GM21619 (cell line): ENCODE data around the gene AHNAK2.

ENCODE experiments used
- ATAC-seq: cut with Tn5 transposase; IDR thresholded peaks from one replicate; pipeline ENCODE4 v1.9.1; 2021; ENCODE audit not compliant: unreplicated experiment

AHNAK2 gene

DNA sequence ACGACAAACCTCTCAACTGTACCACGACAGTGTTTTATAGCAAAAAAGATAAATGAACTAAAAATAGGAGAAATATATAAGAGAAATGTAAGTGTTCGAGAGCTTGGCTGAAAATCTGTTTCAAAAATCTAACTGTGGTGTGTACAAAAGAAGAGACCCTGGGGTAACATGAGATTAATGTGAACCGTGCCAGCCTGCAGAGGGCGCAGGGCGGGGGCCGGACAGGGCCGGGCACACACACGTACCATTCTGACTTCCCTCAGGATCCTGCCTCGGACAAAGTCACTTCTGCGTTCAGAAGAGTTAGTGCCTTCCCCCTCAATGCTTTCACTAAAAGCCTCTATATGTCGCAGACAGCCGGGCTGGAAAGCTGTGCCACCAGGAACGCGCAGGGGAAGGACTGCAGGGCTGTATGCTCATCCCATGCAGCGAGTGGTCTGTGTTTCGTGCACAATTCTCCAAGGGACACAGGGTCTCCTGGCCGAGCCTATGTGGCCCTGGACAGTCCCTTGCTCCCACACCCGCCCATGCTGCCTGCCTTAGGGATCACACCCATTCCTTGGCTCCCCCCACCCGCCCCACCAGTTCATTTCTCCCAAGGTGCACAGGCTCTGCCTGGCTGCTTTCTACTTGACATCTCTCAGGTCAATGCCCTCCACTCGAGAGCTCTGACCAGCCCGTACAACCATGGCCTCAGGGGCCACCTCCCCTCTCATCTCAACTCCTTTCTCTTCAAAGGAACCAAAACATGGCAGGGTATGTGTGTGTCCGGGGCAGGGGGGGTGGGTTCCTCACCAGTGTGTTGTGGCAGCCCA, 34.2 kb upstream of the AHNAK2 start:
- no peak for ATAC-seq

DNA sequence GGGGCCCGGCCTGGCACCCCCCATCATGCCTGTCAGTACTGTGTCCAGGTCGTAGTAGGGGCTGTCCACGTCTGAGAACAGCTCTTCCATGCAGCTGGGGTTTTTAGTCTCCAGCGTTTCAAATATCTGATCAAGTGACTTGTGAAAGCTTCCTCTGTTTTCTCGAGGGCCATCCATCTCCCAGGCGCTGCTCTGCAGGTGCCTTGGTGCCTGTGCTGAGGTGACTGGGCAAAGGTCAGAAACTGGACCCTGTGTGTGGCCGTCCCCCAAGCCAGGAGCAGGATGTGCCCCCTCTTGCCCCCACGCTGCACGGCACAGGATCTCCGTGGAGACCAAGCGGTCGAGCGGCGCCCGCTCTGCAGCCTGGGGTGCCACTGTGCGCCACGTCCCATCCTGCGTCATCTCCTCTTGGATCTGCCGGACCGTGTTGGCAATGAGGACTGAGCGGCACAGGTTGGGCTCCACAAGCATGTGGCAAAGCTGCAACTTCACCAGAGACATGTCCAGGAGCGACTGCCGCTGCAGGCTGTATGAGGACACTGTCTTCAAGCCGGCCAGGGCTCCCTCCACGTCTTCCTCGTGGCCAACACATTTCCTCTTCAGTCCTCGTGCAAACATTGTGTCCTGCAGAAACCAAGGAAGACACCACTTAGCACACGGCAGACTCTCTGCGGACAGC, 33.3 kb upstream of the AHNAK2 start:
- ATAC-seq, result no peak

DNA sequence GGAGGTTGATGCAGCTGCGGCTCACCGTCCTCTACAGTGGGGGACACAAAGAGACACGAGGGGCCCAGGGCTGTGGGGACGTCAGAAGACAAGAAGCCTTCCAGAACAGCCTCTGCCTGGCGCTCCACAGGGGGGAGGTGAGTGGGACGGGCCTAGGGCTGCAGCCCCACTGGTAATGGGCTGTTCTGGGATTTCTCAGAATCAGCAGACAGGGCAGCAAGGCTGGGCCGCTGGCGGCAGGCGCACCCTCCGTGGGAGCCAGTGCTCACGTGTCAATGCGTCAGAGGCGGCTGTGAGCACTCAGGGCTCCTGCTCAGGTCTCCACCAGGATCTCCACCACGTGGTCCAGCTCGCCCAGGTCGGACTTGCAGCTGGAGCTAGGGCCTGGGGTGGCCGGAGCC, 32.7 kb upstream of the AHNAK2 start:
- no peak for ATAC-seq

DNA sequence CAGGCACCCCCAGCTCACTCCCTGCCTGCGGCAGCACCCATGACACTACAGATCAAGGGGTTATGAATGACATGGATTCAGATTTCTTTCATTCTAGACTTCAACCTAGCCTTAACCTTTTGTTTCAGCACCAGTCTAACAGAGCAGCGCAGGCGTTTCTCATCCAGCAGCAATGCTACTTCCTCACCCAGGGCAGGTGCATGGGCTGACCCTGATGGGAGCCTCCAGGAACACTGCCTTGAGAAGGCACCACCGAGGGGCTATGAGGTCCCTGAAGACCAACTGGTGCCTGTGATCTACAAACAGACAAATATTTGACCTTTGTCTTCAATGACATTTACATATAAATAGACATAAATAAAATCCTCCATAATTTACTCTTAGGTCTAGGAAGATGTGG, 31.9 kb upstream of the AHNAK2 start:
- no peak for ATAC-seq

DNA sequence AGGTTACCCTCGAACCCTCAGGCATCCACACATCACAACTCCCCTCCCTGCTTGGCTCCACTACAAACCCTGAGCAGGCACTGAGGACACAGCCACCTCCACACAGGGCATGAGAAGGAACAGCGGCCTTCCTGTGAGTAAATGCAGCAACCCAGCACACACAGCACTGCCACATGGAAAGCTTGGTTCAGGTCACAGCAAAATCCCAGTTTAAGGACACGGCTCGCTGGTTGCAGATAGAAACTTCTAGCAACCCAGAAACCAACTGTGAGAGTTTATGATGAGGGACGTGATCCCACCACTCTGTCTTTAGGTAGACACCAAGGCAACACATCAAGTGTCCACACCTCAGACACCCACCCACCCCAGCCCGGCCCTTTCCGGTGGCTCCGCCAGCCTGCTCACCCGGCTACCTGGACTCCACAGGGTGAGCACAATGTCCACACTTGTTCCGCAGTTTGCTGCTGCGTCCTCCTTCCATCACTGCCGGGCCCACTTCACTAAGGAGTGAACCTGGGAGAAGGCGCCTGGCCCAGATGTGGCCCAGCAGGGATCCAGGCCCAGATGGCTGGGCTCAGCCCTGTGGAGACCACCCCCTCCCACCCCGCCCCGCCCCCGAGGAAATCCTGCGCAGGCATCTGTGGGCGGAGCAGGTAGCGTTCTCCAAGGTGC, 29.6 kb upstream of the AHNAK2 start:
- ATAC-seq, result no peak

DNA sequence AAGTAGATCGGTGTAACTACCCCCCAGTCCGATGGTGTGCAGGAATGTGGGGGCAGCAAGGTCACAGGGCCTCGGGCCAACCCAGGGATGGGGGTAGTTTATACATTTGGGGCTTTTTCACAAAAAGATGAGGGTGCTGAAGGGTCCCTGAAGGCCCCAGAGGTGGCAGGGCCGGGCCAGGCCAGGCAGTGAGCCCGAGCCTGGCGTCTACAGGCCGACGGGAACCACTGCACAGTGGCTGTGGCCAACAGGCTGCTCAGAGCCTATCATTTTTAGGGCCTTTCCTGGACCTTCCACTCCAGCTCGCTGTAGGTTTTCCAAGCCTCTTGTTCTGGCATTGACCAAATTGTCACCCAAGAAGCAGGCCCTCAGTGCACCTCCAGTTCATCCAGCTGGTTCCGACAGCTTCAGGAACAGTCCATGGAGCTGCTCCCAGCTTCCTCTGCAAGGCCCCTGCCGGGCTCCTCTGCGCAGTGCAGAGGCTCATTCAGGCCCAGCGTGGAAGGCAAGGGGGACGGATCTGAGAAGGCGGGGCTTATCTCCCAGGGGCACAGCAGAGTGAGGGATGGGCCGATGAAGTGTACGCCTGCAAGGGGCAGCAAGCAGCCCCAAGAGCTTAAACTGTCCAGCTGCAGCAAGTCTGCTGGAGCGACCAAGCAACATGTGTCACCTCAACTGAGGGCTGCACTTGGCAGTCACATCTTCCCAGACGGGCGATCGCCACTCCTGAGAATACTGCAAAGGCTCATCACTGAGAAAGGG, 28.8 kb upstream of the AHNAK2 start:
- no peak for ATAC-seq

DNA sequence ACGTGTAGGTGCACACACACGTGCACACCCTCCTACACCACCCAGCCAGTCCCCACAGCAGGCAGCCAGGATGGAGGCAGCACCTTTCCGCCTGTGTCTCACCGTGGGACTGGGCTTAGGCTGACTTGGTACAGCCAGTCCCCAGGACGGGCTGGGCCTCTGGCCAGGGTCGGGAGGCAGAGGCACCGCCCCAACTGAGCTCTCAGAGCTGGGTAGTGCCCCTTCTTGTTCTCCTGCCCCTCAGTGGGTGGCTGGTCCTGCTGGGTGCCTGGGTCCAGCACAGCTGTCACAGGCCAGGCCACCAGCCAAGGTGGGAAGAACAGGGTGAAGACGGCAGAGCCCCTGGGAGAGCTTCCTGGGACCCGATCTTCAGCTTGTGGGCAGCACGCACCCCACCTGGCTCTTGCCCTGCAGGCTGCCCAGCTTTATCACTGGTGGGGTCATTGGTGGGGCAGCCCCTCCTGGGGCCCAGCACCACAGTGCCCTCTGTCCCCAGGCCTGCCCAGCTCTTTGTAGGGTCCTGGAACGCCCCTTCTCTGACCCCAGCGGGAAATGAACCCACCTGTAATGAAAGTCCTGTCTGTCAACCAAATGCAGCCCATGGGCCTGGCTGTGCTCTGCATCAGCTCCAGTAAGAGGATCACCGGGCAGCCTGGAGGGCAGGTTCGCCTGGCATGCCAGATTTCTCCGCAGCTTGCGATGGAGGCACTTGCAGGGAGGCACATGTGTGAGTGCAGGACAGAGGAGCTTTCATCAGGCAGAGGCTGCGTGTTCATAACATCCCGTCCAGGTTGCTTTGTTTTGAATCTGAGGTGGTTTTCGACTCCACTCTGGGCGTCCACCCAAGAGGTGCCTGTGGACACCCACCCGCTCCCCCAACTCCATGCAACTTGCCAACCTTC, 28.0 kb upstream of the AHNAK2 start:
- ATAC-seq, result no peak

DNA sequence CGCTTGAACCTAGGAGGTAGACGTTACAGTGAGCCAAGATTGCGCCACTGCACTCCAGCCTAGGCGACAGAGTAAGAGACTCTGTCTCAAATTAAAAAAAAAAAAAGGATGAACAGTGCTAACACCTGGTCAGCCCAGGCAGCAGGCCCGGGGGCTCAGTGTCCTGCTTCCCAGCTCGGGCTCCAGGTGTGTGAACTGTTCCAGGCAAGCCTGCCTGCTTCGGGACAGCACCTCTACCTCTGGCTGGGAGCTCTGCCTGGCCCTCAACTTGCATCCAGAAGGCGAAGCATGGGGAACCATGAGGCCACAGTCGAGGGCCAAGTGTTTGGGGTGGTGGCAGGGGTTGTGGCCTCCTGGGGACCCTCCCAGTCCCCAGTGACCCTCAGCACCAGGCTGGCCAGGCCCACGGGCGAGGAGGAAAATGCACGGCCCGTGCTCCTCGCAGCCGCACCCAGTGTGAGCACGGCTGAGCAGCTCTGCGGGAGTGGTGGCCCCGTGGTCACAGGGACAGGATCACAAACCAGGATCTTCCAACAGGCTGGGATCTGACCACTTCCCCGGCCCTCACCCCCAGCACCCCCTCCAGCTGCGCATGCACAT, 27.3 kb upstream of the AHNAK2 start:
- ATAC-seq, result no peak

DNA sequence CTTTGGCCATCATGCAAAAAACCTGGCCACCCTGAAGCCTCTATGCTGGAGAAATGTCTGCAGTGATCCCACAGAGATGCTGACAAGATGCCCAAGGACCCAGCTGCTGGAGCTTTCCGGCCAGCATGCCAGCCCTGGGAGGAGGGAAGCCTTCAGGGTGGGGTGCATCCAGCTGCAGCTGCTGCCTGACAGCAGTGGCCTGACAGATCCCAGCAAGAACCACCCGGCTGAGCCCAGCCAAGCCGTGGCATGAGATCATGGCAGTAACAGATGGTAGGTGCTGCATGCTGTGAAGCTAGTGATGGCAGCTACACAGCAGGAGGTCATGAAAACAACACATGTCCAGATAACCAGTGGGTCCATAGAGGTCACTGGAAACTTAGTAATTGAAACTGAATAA, 21.2 kb upstream of the AHNAK2 start:
- no peak for ATAC-seq

DNA sequence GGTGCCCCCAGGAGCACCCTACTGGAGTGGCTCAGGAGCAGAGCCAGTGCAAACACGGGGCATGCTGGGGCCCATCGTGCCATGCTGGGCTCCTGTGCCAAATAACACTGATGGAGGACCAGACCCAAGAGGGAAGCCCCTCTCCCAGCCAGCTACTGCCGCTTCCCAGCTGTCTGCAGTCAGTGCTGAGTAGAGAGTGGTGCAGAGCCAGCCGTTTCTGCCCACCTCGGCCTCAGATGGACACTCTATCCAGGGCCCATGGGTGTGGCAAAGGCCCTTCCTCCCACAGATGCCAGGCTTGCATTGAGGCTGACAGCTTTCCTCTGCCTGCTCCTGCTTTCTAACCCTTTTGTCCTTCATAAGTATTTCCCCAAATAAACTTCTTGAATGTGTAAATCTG, 20.6 kb upstream of the AHNAK2 start:
- ATAC-seq, result no peak

DNA sequence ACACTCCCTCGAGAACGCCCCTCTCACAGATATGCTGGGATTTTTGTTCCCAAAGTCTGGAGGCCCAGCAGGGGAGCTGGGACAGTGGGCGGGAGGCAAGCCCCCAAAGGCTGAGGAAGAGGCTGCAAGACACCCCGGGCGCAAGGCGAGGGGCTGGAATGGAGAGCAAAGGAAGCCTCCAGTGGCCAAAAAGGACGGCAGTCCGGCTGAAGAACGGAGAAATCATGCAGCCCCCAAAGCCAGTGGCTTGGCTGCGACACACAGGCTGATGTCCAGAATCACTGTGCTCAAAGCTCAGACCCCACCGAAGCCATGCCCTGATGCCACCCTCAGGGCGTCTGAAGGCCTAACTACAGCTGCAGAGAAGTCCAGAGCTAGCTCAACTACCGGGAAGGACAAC, 18.3 kb upstream of the AHNAK2 start:
- no peak for ATAC-seq

DNA sequence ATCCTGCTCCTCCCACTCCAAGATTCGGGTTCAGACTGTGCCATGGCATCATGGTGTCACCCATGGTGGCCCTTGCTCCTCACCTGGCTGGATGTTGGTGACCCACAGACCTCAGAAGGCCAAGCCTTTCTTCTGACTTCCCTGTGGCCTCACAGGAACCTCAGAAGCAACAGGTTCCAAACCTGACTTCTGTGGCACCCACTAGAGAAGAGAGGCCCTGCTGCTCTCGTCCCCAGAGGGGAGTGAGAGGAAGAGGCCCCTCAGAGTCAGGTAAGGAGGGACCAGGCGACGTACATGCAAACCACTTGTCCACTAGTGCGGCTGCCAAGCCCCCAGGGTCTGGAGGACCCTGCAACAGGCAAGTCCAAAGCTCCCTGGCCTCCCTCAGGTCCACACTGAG, 17.9 kb upstream of the AHNAK2 start:
- ATAC-seq, result no peak

DNA sequence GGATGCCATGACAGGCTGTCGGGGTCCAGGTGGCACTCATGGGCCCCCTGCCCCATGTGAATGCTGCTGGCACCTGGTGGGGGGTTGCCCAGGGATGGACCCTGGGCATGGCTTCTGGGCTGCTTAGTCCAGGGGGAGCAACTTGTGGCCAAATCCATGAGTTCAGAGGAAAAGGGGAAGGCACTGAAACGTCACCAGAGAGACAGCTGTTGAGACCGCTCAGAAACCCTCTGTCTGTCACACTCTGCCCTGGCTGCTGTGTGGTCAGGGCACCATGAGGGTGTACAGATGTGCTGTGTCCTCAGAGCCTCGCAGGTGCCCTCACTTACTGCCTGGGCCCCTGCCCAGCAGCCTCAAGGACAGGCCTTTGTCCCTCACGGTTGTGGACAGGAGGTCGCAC, 16.8 kb upstream of the AHNAK2 start:
- no peak for ATAC-seq

DNA sequence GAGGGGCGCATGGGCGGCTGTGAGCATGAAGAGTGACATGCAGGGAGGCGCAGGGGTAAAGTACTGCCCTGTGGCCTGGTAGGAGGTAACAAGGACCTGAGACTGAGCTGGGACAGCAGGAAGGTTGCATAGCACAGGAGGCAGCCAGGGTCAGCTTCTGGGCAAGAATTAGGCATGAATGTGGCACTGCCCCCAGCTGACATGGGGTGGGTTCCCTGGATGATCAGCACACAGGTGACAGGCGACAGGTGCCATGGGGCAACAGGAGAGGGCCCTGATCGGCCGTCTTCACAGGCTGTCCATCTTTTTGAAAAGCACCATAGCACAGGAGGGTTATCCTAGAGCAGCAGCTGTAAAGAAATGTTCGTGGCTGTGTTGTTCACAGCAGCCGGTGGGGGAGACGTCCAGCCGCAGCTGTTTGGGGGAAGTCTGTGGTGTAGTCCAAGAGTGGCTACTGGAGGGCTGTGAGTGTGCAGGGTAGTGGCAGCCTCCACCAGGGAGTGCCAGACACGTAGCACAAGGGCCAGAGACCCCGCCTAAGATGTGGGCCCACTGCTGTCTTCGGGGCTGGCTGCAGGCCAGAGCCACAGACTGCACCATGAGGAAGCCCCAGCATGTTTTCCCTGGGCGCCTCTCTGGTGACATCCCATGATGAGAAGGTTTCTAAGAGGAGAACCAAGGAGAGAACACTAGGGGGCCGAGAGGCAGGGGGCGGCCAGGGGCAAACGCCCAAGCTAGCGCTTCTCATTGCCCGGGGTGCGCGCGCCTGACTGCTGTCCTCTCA, 15.8 kb upstream of the AHNAK2 start:
- ATAC-seq, result no peak

DNA sequence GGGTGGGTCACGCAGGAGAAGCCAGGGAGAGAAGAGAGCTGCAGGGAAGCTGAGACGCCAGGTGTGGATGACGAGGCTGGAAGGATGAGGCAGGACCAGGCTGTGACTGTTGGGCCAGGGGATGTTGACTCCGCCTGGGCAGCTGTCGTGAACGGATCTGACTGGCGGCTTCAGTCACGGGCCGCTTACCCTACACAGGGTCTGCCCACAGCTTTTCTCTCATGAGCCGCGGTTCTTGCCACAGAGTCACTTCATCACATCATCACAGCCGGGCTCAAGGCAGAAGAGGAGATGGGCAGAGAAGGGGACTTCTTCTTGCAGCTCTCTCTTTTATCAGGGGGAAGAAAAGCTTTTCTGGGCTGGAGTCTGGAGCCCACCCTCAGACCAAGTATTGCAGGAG, 15.1 kb upstream of the AHNAK2 start:
- ATAC-seq, result no peak

DNA sequence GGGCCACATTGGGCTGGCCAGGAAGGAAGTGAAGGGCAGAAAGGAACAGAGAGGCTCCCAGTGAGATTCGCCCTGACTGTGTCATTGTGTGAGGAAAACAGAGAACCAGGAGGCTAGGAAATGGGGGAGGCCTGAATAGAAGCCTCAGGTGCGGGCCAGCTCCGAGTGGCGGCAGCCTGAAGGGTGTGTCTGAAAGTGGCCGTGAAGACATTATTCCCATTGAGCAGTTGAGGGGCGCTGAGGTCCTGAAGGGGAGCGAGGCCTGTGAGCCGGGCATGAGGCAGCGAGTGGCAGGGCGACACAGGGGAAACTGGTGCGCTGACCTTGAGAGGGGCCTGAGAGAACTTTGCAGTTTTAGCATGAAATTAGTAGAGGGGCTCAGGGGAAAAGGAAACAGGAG, 14.3 kb upstream of the AHNAK2 start:
- no peak for ATAC-seq

DNA sequence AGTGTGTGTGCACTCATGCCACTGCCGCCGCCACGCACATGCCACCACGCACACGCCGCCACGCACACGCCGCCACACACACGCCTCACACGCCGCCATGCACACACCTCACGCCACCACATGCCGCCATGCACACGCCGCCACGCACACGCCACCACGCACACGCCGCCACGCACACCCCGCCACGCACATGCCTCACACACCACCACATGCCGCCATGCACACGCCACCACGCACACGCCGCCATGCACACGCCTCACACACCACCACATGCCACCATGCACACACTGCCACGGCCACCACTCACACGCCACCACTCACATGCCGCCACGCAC, 13.7 kb upstream of the AHNAK2 start:
- no peak for ATAC-seq

DNA sequence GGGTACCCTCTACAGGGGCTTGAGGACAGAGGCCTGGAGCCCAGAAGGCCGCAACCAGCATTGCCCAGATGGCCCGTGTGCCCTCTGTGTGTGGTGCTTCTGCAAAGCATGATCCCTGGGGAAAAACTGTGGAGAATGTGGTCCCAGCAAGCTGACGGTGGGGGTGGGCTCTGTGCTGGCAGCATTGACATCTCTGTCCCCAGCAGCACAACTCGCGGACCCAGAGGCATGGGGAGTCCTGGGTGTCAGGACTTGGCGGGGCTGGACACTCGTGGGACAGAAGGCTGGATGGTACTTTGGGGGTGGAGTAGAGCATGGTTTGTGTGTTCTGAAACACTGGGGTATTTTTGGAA, 11.8 kb upstream of the AHNAK2 start:
- no peak for ATAC-seq

DNA sequence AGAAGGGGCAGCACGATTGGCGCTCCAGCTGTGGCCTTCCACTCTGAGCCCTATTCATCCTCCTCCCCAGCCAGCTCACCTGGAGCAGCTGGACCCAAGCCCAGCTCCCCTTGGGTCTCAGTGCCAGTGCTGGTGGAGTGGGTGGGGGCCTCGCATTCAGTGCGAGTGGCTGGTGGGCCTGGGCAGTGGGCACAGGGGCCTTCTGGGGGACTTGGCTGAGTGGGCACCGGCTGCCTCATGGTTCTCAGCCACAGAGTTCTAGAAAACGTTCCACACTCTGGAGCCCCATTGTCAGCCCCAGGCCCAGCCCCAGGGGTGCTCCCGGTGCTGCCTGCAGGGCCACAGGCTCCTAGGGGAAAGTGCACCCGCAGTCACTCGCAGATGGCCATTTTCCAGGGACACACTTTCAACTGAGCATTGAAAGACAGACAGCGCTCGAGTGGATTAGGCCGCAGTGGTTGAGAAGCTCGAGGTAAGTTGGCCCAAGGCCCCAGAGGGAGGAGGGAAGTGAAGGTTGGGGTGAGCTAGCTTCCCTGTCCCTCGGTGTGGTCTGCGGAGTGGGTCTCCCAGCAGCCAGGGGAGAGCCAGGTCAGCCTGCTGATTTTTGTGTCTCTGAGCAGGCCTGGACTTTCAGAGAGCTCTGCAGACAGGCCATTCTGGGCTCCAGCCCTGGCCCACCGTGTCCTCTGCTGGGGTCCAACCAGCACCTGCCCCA, 11.2 kb upstream of the AHNAK2 start:
- no peak for ATAC-seq
